ENCODE data around the gene GLT8D1. TPM values are rescaled to one million over a fixed set of nuclear protein-coding genes. Genes with fewer than 3 reads are reported as not detected.
"Not testable (repeated sequence)": the region's sequence is repeated elsewhere in the genome, so short reads cannot be mapped to it uniquely, and the experiment has no call there.

GLT8D1 gene
- total and polyA plus RNA-seq, 2 of the 4 experiments (the other 2 are of a cell fraction): 87.8 to 124 TPM

GRCh38 chr3:52678265-52679198 is 27.1 kb downstream of the GLT8D1 start:
- Histone ChIP-seq H3K4me2 (ENCODE audit: low read depth, low read length) (no peak overlapping the region), H2AK9ac (replicated peaks; ENCODE audit: low read depth, low read length, poor library complexity) (no peak overlapping the region), H3K4me3 (ENCODE audit: insufficient read depth, low read depth, low read length) (no peak overlapping the region), H4K5ac (ENCODE audit: low read depth, low read length) (no peak overlapping the region), H3K9me3 (ENCODE audit: control insufficient read depth, insufficient read depth, low read length) (no peaks in the 10 kb centered on the region), H3K18ac (ENCODE audit: low read depth, low read length) (no peak overlapping the region; the same call in 1 of the 2 replicates), H2AK5ac (ENCODE audit: low read depth, low read length) (no peak overlapping the region), H4K20me1 (ENCODE audit: insufficient read depth, low read length) (peaks cover 9% of the 10 kb centered on the region; the same call in 1 of the 2 replicates), H3K27ac (ENCODE audit: insufficient read depth, low read length) (peak overlapping the region; percentile 25; the same call in 1 of the 2 replicates), H2AFZ (replicated peaks; ENCODE audit: low read length, poor library complexity) (no peak overlapping the region), H3K9me1 (ENCODE audit: insufficient read depth, low read length) (peaks cover 6% of the 10 kb centered on the region; the same call in 1 of the 2 replicates), H4K91ac (ENCODE audit: insufficient read depth, low read depth, low read length) (no peak overlapping the region), H3K4me1 (ENCODE audit: control insufficient read depth, insufficient read depth, low read length) (peaks cover 6% of the 10 kb centered on the region), H2BK15ac (ENCODE audit: low read depth, low read length) (no peak overlapping the region), H2BK5ac (ENCODE audit: low read depth, low read length, poor library complexity, severe bottlenecking) (no peak overlapping the region), H3K27me3 (ENCODE audit: control insufficient read depth, insufficient read depth, low read length) (no peaks in the 10 kb centered on the region), H2BK120ac (ENCODE audit: low read depth, low read length) (no peak overlapping the region), H3K79me1 (ENCODE audit: low read depth in 1 of 2, low read length in 2 of 2) (peaks cover 23 to 55% of the 10 kb centered on the region in 2 experiments), H4K8ac (ENCODE audit: low read depth in 2 of 2, low read length in 2 of 2) (no peak overlapping the region), H3K9ac (ENCODE audit: low read depth, low read length) (no peak overlapping the region), H3K14ac (replicated peaks; ENCODE audit: low read depth, low read length) (no peak overlapping the region), H3K4ac (ENCODE audit: low read depth, low read length) (no peak overlapping the region), H2BK20ac (ENCODE audit: low read depth, low read length) (no peak overlapping the region), H3K56ac (ENCODE audit: extremely low read depth, insufficient read depth, low read length) (no peak overlapping the region), H3K36me3 (ENCODE audit: control insufficient read depth, insufficient read depth, low read length) (peaks cover 25% of the 10 kb centered on the region), H3K23ac (ENCODE audit: low read depth, low read length) (no peak overlapping the region)
- in situ Hi-C loops (cut with MboI; ENCODE audit: low sequenced_read_pairs): no loop called here
- ATAC-seq (ENCODE audit: low read depth): peak; percentile 41; the same call in 1 of the 2 replicates
- BruUV-seq (replicated peaks): no TSS peak
- dilution Hi-C loops (cut with HindIII; ENCODE audit: low sequenced_read_pairs, unreplicated experiment): no loop called here
- intact Hi-C loops (cut with micrococcal nuclease): no loop called here
- no peak for DNase-seq
- TF ChIP-seq MAFK (IDR thresholded peaks at IDR 0.05; ENCODE audit: low read depth, low read length) (peak; percentile 48), CHD1 (IDR thresholded peaks at IDR 0.05; ENCODE audit: low read depth, low read length) (no peak), FOS (IDR thresholded peaks at IDR 0.05; ENCODE audit: low read depth, low read length) (no peak), CEBPB (IDR thresholded peaks at IDR 0.05; ENCODE audit: low read depth, low read length) (no peak)
- CTCF ChIA-PET: no interaction called here
- POLR2A ChIA-PET (ENCODE audit: unreplicated experiment): no interaction called here
- WGBS, 2 experiments (ENCODE audit: extremely low coverage in 2 of 2, insufficient read length in 1 of 2): 100% methylated on average over 1 of the region's 6 CpGs; no CpG with 5 or more reads in 1 of the 2 experiments

- H4K20me1 ChIP-seq (ENCODE audit: insufficient read depth, low read length); H3K4me2 ChIP-seq (ENCODE audit: low read depth, low read length); dilution Hi-C loops (cut with HindIII; ENCODE audit: low sequenced_read_pairs, unreplicated experiment); H3K4me3 ChIP-seq (ENCODE audit: insufficient read depth, low read depth, low read length); H2AK9ac ChIP-seq (replicated peaks; ENCODE audit: low read depth, low read length, poor library complexity); in situ Hi-C loops (cut with MboI; ENCODE audit: low sequenced_read_pairs); H4K5ac ChIP-seq (ENCODE audit: low read depth, low read length); H2BK120ac ChIP-seq (ENCODE audit: low read depth, low read length); intact Hi-C loops (cut with micrococcal nuclease); CTCF ChIA-PET; H3K4me1 ChIP-seq (ENCODE audit: control insufficient read depth, insufficient read depth, low read length); H3K9me1 ChIP-seq (ENCODE audit: insufficient read depth, low read length); H2BK20ac ChIP-seq (ENCODE audit: low read depth, low read length); H4K91ac ChIP-seq (ENCODE audit: insufficient read depth, low read depth, low read length); DNase-seq; ATAC-seq (ENCODE audit: low read depth); POLR2A ChIA-PET (ENCODE audit: unreplicated experiment); H3K27me3 ChIP-seq (ENCODE audit: control insufficient read depth, insufficient read depth, low read length); H2AK5ac ChIP-seq (ENCODE audit: low read depth, low read length); H2AFZ ChIP-seq (replicated peaks; ENCODE audit: low read length, poor library complexity); H2BK5ac ChIP-seq (ENCODE audit: low read depth, low read length, poor library complexity, severe bottlenecking); H4K8ac ChIP-seq (ENCODE audit: low read depth in 2 of 2, low read length in 2 of 2); H3K9ac ChIP-seq (ENCODE audit: low read depth, low read length); H3K27ac ChIP-seq (ENCODE audit: insufficient read depth, low read length); H3K9me3 ChIP-seq (ENCODE audit: control insufficient read depth, insufficient read depth, low read length); H3K56ac ChIP-seq (ENCODE audit: extremely low read depth, insufficient read depth, low read length); BruUV-seq (replicated peaks); H2BK15ac ChIP-seq (ENCODE audit: low read depth, low read length); H3K18ac ChIP-seq (ENCODE audit: low read depth, low read length); H3K14ac ChIP-seq (replicated peaks; ENCODE audit: low read depth, low read length); H3K23ac ChIP-seq (ENCODE audit: low read depth, low read length); H3K4ac ChIP-seq (ENCODE audit: low read depth, low read length): not testable (repeated sequence)
- peaks cover 26 to 51% of the 10 kb centered on the region in 2 experiments for H3K79me1 ChIP-seq (ENCODE audit: low read depth in 1 of 2, low read length in 2 of 2)
- no CpG with 5 or more reads among the region's 3 CpGs for WGBS, 2 experiments (ENCODE audit: extremely low coverage in 2 of 2, insufficient read length in 1 of 2)
- peaks cover 30% of the 10 kb centered on the region for H3K36me3 ChIP-seq (ENCODE audit: control insufficient read depth, insufficient read depth, low read length)
Measured at GRCh38 chr3:52676201-52676600, 29.4 kb downstream of the GLT8D1 start.

All from IMR-90 (cell line).